ENCODE results near the gene ESYT1.

DNA sequence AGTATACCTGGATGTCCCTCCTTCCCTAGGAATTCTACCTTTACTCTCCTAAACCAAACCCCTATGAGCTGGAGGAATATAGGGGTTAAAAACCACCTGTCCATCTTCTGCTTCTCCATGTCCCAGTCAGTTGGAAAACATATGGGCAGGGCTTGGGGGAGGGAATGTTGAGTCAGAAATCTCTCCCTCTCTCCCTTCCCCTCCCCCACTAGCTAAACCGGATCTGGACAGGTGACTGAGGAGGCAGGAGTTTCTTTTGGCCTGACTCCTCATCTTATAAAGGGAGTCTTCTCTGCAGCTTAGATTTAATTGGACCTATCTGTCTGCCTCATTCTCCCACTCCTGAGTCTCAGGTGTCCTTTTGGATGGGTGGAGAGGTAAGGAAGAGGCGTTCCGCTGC lies 42.0 kb upstream of the ESYT1 start:
- TF ChIP-seq CTCF (conservative IDR thresholded peaks at IDR 0.05 in 1 of 2, IDR thresholded peaks at IDR 0.05 in 1 of 2; ENCODE audit: extremely low read depth in 1 of 2, insufficient read depth in 1 of 2, low read depth in 1 of 2, low read length in 2 of 2) (no peak), EZH2 (IDR thresholded peaks at IDR 0.05; ENCODE audit: borderline replicate concordance, low read length) (no peak)

Data from mammary epithelial cell (primary cell).